ENCODE results near the gene MAML3. TPM values are rescaled to one million over a fixed set of nuclear protein-coding genes. Genes with fewer than 3 reads are reported as not detected.

The MAML3 gene
- polyA plus RNA-seq, 1 donor (not counting 4 experiments of a cell fraction or from before 2014, with no cell fraction given), result 0.68 TPM

DNA sequence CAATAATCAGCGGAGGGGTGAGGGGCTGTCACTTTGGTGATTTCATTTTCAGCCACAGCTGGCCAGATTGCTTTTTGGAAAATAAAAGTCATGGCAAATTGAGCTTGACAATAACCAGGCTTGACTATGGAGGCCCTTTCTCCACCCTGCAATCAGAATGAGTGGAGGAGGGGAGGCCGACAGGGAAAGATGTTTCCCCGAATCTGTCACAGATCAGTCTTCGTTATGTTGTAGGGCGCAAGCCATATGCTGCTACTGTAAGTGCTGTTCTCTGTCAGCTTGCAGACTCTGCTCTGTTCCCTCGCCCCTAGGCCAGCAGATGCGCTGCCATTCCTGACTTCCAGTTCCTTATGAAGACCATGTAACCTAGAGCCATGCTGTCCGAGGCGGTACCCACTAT lies 374.3 kb downstream of the MAML3 start:
- no peaks in the 10 kb centered on the region for H4K20me1 ChIP-seq (ENCODE audit: control insufficient read depth, extremely low read depth, insufficient read depth, low read length)
- no peaks in the 10 kb centered on the region for H3K9me3 ChIP-seq (ENCODE audit: control insufficient read depth, low read depth, low read length)
- no peaks in the 10 kb centered on the region for H3K79me2 ChIP-seq (ENCODE audit: control insufficient read depth, insufficient read depth, low read length)
- no peak overlapping the region for H3K4me3 ChIP-seq (ENCODE audit: control insufficient read depth in 2 of 3, extremely low read depth in 1 of 3, insufficient read depth in 2 of 3, low read depth in 1 of 3, low read length in 3 of 3)
- TF ChIP-seq EZH2 (IDR thresholded peaks at IDR 0.05; ENCODE audit: low read length), result no peak
- TF ChIP-seq, protein P1, sequence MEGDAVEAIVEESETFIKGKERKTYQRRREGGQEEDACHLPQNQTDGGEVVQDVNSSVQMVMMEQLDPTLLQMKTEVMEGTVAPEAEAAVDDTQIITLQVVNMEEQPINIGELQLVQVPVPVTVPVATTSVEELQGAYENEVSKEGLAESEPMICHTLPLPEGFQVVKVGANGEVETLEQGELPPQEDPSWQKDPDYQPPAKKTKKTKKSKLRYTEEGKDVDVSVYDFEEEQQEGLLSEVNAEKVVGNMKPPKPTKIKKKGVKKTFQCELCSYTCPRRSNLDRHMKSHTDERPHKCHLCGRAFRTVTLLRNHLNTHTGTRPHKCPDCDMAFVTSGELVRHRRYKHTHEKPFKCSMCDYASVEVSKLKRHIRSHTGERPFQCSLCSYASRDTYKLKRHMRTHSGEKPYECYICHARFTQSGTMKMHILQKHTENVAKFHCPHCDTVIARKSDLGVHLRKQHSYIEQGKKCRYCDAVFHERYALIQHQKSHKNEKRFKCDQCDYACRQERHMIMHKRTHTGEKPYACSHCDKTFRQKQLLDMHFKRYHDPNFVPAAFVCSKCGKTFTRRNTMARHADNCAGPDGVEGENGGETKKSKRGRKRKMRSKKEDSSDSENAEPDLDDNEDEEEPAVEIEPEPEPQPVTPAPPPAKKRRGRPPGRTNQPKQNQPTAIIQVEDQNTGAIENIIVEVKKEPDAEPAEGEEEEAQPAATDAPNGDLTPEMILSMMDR (optimal IDR thresholded peaks at IDR 0.05 in 1 of 3, IDR thresholded peaks at IDR 0.05 in 1 of 3, conservative IDR thresholded peaks at IDR 0.05 in 1 of 3; ENCODE audit: extremely low read depth in 1 of 3, insufficient read depth in 2 of 3, low read length in 3 of 3), result no peak
- no peaks in the 10 kb centered on the region for H3K27me3 ChIP-seq (ENCODE audit: control insufficient read depth, extremely low read depth, insufficient read depth, low read length)
- no peak overlapping the region for H3K27ac ChIP-seq (ENCODE audit: control insufficient read depth, insufficient read depth, low read length)
- dilution Hi-C loops (cut with MboI; ENCODE audit: extremely low pct_ligation_motif_present, low sequenced_read_pairs), result no loop called here
- H2AFZ ChIP-seq (ENCODE audit: control insufficient read depth, low read length), result no peak overlapping the region
- no peaks in the 10 kb centered on the region for H3K4me1 ChIP-seq (ENCODE audit: control insufficient read depth, extremely low read depth, insufficient read depth, low read length)
- DNase-seq (ENCODE audit: low read depth, low spot score) (no peak), FAIRE-seq (no peak)
- H3K9ac ChIP-seq (ENCODE audit: control insufficient read depth, extremely low read depth, insufficient read depth, low read length), result no peak overlapping the region
- H3K36me3 ChIP-seq (ENCODE audit: control insufficient read depth in 2 of 2, extremely low read depth in 1 of 2, insufficient read depth in 2 of 2, low read length in 2 of 2), result no peaks in the 10 kb centered on the region
- no peaks in the 10 kb centered on the region for H3K9me1 ChIP-seq (ENCODE audit: control insufficient read depth, extremely low read depth, insufficient read depth, low read length)
- no peak overlapping the region for H3K4me2 ChIP-seq (ENCODE audit: control insufficient read depth, extremely low read depth, insufficient read depth, low read depth, low read length)

GRCh38 chr4:139777757-139778156 lies 376.2 kb downstream of the MAML3 start:
- no peak overlapping the region for H3K4me2 ChIP-seq (ENCODE audit: control insufficient read depth, extremely low read depth, insufficient read depth, low read depth, low read length)
- H2AFZ ChIP-seq (ENCODE audit: control insufficient read depth, low read length), result no peak overlapping the region
- H3K27me3 ChIP-seq (ENCODE audit: control insufficient read depth, extremely low read depth, insufficient read depth, low read length), result no peaks in the 10 kb centered on the region
- TF ChIP-seq EZH2 (IDR thresholded peaks at IDR 0.05; ENCODE audit: low read length), result no peak
- dilution Hi-C loops (cut with MboI; ENCODE audit: extremely low pct_ligation_motif_present, low sequenced_read_pairs), result no loop called here
- no peaks in the 10 kb centered on the region for H3K9me3 ChIP-seq (ENCODE audit: control insufficient read depth, low read depth, low read length)
- FAIRE-seq (no peak), DNase-seq (ENCODE audit: low read depth, low spot score) (no peak)
- H3K9me1 ChIP-seq (ENCODE audit: control insufficient read depth, extremely low read depth, insufficient read depth, low read length), result no peaks in the 10 kb centered on the region
- H4K20me1 ChIP-seq (ENCODE audit: control insufficient read depth, extremely low read depth, insufficient read depth, low read length), result no peaks in the 10 kb centered on the region
- H3K79me2 ChIP-seq (ENCODE audit: control insufficient read depth, insufficient read depth, low read length), result no peaks in the 10 kb centered on the region
- no peaks in the 10 kb centered on the region for H3K36me3 ChIP-seq (ENCODE audit: control insufficient read depth in 2 of 2, extremely low read depth in 1 of 2, insufficient read depth in 2 of 2, low read length in 2 of 2)
- no peak overlapping the region for H3K9ac ChIP-seq (ENCODE audit: control insufficient read depth, extremely low read depth, insufficient read depth, low read length)
- H3K27ac ChIP-seq (ENCODE audit: control insufficient read depth, insufficient read depth, low read length), result no peak overlapping the region
- H3K4me3 ChIP-seq (ENCODE audit: control insufficient read depth in 2 of 3, extremely low read depth in 1 of 3, insufficient read depth in 2 of 3, low read depth in 1 of 3, low read length in 3 of 3), result no peak overlapping the region
- no peaks in the 10 kb centered on the region for H3K4me1 ChIP-seq (ENCODE audit: control insufficient read depth, extremely low read depth, insufficient read depth, low read length)

GRCh38 chr4:139776235-139776634 lies 377.7 kb downstream of the MAML3 start:
- no peaks in the 10 kb centered on the region for H3K79me2 ChIP-seq (ENCODE audit: control insufficient read depth, insufficient read depth, low read length)
- TF ChIP-seq, protein P1 (optimal IDR thresholded peaks at IDR 0.05 in 1 of 3, IDR thresholded peaks at IDR 0.05 in 1 of 3, conservative IDR thresholded peaks at IDR 0.05 in 1 of 3; ENCODE audit: extremely low read depth in 1 of 3, insufficient read depth in 2 of 3, low read length in 3 of 3), result no peak
- no peak for TF ChIP-seq EZH2 (IDR thresholded peaks at IDR 0.05; ENCODE audit: low read length)
- no peaks in the 10 kb centered on the region for H4K20me1 ChIP-seq (ENCODE audit: control insufficient read depth, extremely low read depth, insufficient read depth, low read length)
- DNase-seq (ENCODE audit: low read depth, low spot score), result no peak
- H3K9ac ChIP-seq (ENCODE audit: control insufficient read depth, extremely low read depth, insufficient read depth, low read length), result no peak overlapping the region
- no peak overlapping the region for H2AFZ ChIP-seq (ENCODE audit: control insufficient read depth, low read length)
- no peak overlapping the region for H3K4me3 ChIP-seq (ENCODE audit: control insufficient read depth in 2 of 3, extremely low read depth in 1 of 3, insufficient read depth in 2 of 3, low read depth in 1 of 3, low read length in 3 of 3)
- no peak overlapping the region for H3K4me2 ChIP-seq (ENCODE audit: control insufficient read depth, extremely low read depth, insufficient read depth, low read depth, low read length)
- H3K36me3 ChIP-seq (ENCODE audit: control insufficient read depth in 2 of 2, extremely low read depth in 1 of 2, insufficient read depth in 2 of 2, low read length in 2 of 2), result no peaks in the 10 kb centered on the region
- H3K27ac ChIP-seq (ENCODE audit: control insufficient read depth, insufficient read depth, low read length), result no peak overlapping the region
- no peaks in the 10 kb centered on the region for H3K4me1 ChIP-seq (ENCODE audit: control insufficient read depth, extremely low read depth, insufficient read depth, low read length)
- dilution Hi-C loops (cut with MboI; ENCODE audit: extremely low pct_ligation_motif_present, low sequenced_read_pairs), result no loop called here
- H3K9me3 ChIP-seq (ENCODE audit: control insufficient read depth, low read depth, low read length), result no peaks in the 10 kb centered on the region
- no peaks in the 10 kb centered on the region for H3K9me1 ChIP-seq (ENCODE audit: control insufficient read depth, extremely low read depth, insufficient read depth, low read length)
- FAIRE-seq, result no peak
- no peaks in the 10 kb centered on the region for H3K27me3 ChIP-seq (ENCODE audit: control insufficient read depth, extremely low read depth, insufficient read depth, low read length)
